Common myeloid progenitor, CD34-positive (primary cell): ENCODE data around the gene AKR1D1.
"Not testable (repeated sequence)": the region's sequence is repeated elsewhere in the genome, so short reads cannot be mapped to it uniquely, and the experiment has no call there.

ENCODE experiments used
- CTCF ChIA-PET: fragments of 350-600 bp; sonication (Branson Sonifier 250); formaldehyde crosslinking; loops from one replicate; lab custom pipeline; 2021; ENCODE audit warnings: antibody characterized with exemption; lab: Charles Lee
- POLR2A ChIA-PET: fragments of 350-600 bp; sonication (Branson Sonifier 250); formaldehyde crosslinking; loops from one replicate; lab custom pipeline; 2021; ENCODE audit warnings: antibody characterized with exemption; lab: Charles Lee
- DNase-seq, 3 donors: peaks; one replicate each; pipeline versions ENCODE4 v3.0.0 to v3.0.0-alpha.2; 2013
- H3K27ac ChIP-seq, 2 experiments: 1 replicate in 1 of 2; 2 replicates in 1 of 2; pipeline ENCODE4 v1.7.0; 2013; ENCODE audit warnings: inconsistent platforms in 2 of 2, low read length in 2 of 2, mild to moderate bottlenecking in 2 of 2, low read depth in 1 of 2, moderate library complexity in 1 of 2; ENCODE audit not compliant: severe bottlenecking in 2 of 2, insufficient read depth in 1 of 2, poor library complexity in 1 of 2
- H3K27me3 ChIP-seq, 5 experiments: replicated peaks in 2 of 5; 1 replicate in 3 of 5; 2 replicates in 2 of 5; pipeline versions ENCODE4 v1.6.1 to v1.7.0; 2013; ENCODE audit warnings: low read length in 4 of 5, mild to moderate bottlenecking in 2 of 5, moderate library complexity in 2 of 5, inconsistent platforms in 1 of 5; ENCODE audit not compliant: insufficient read depth in 5 of 5, control insufficient read depth in 4 of 5
- H3K36me3 ChIP-seq, 4 experiments: 1 replicate in 2 of 4; 2 replicates in 2 of 4; pipeline versions ENCODE4 v1.6.1 to v1.7.0; 2013; ENCODE audit warnings: low read length in 3 of 4, control low read depth in 1 of 4, mild to moderate bottlenecking in 1 of 4; ENCODE audit not compliant: control insufficient read depth in 4 of 4, insufficient read depth in 4 of 4
- H3K4me1 ChIP-seq, 4 experiments: 1 replicate in 3 of 4; 2 replicates in 1 of 4; pipeline versions ENCODE4 v1.6.1 to v1.7.1; 2013; ENCODE audit warnings: low read length in 3 of 4, mild to moderate bottlenecking in 3 of 4, control low read depth in 1 of 4, inconsistent platforms in 1 of 4, moderate library complexity in 1 of 4; ENCODE audit not compliant: control insufficient read depth in 4 of 4, insufficient read depth in 4 of 4; ENCODE audit errors: control extremely low read depth in 1 of 4
- H3K4me3 ChIP-seq, 7 experiments: 1 replicate in 4 of 7; 2 replicates in 3 of 7; pipeline versions ENCODE4 v1.5.1 to v1.7.0; 2013; ENCODE audit warnings: mild to moderate bottlenecking in 7 of 7, low read length in 6 of 7, moderate library complexity in 6 of 7, inconsistent platforms in 2 of 7, low read depth in 2 of 7, control low read depth in 1 of 7; ENCODE audit not compliant: insufficient read depth in 4 of 7, control insufficient read depth in 1 of 7; ENCODE audit errors: extremely low read depth in 1 of 7
- H3K9me3 ChIP-seq, 5 experiments: 1 replicate in 4 of 5; 2 replicates in 1 of 5; pipeline versions ENCODE4 v1.6.1 to v1.7.1; 2013; ENCODE audit warnings: low read length in 4 of 5, mild to moderate bottlenecking in 2 of 5, inconsistent platforms in 1 of 5, low read depth in 1 of 5, moderate library complexity in 1 of 5; ENCODE audit not compliant: control insufficient read depth in 4 of 5, insufficient read depth in 2 of 5; ENCODE audit errors: control extremely low read depth in 1 of 5
- WGBS: methylation state at CpG from one replicate; pipeline ENCODE4 v1.1.5; 2013; ENCODE audit not compliant: insufficient coverage; 5-methylcytosine and 5-hydroxymethylcytosine counted together

The AKR1D1 gene

DNA sequence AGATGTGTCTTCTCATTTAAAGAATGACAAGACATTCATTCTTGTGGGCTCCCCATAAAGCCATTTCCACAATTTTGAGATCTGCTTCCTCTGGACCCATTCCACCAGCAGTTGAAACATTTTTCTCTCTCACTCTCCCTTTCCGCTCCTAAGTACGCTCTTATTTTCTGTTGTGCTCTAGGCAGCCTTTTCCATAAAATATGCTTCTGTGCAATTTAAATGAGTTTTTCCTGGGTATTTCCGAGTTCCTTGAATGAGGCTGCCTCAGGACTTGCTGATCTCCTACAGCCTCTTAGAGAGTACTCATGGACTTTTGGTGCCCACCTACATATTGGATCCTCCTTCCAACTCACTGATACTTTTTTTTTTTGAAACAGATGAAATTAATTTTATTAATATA lies 23.6 kb upstream of the AKR1D1 start:
- POLR2A ChIA-PET: no interaction called here
- no peak for DNase-seq
- Histone ChIP-seq H3K4me3 (no peak overlapping the region), H3K27me3 (no peaks in the 10 kb centered on the region), H3K27ac (no peak overlapping the region), H3K9me3 (no peaks in the 10 kb centered on the region), H3K36me3 (no peaks in the 10 kb centered on the region), H3K4me1 (no peaks in the 10 kb centered on the region)
- 100% methylated on average over 1 of the region's 3 CpGs for WGBS
- CTCF ChIA-PET: no interaction called here

- CTCF ChIA-PET, H3K27ac ChIP-seq: not testable (repeated sequence)
These were observed 20.6 kb upstream of the AKR1D1 start for GRCh38 chr7:138055698-138056097.

GRCh38 chr7:138063400-138063799 lies 12.9 kb upstream of the AKR1D1 start:
- CTCF ChIA-PET: no interaction called here
- H3K27ac ChIP-seq: no peak overlapping the region
- H3K4me1 ChIP-seq: no peaks in the 10 kb centered on the region
- no peak overlapping the region for H3K4me3 ChIP-seq
- no peaks in the 10 kb centered on the region for H3K9me3 ChIP-seq
- POLR2A ChIA-PET: interaction anchor here (0.5 kb wide), 1 partner anchor 41 kb away, joined by 5 read pairs; no protein-coding TSS in a partner anchor
- no peaks in the 10 kb centered on the region for H3K36me3 ChIP-seq
- no peaks in the 10 kb centered on the region for H3K27me3 ChIP-seq
- WGBS: no CpG with 5 or more reads among the region's 2 CpGs
- no peak for DNase-seq

More at GRCh38 chr7:138055698-138056097, 20.6 kb upstream of the AKR1D1 start:
- H3K36me3 ChIP-seq, DNase-seq, H3K9me3 ChIP-seq, H3K4me1 ChIP-seq, POLR2A ChIA-PET, H3K27me3 ChIP-seq, H3K4me3 ChIP-seq: not testable (repeated sequence)
- WGBS: no CpG with 5 or more reads among the region's 4 CpGs

GRCh38 chr7:138064856-138065357 lies 11.4 kb upstream of the AKR1D1 start:
- Histone ChIP-seq H3K36me3 (no peaks in the 10 kb centered on the region), H3K9me3 (no peaks in the 10 kb centered on the region), H3K4me1 (no peaks in the 10 kb centered on the region), H3K4me3 (no peak overlapping the region), H3K27ac (no peak overlapping the region), H3K27me3 (no peaks in the 10 kb centered on the region)
- ChIA-PET POLR2A (no interaction called here), CTCF (interaction anchor here (1.4 kb wide), 1 partner anchor 21 kb away, joined by 3 read pairs; no protein-coding TSS in a partner anchor)
- no peak for DNase-seq
- 100% methylated on average over 4 of the region's 5 CpGs for WGBS

DNA sequence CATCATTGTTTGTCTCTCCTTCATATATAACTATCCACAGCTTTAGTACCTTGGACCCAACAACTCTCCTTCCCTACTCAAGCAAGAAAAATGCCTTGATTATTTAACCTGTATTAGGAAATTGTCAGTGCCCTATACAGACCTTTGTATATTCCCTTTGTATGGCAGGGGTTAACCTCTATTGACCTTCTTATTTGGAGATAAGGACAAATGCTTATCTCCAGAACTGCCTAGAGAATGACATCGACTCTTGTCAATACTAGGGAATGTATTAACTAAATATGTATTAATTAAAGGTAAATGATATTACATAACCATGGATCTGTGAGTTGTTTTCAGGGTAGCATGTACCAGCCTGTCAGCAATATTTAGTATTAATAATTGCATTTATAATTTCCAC lies 10.4 kb upstream of the AKR1D1 start:
- Histone ChIP-seq H3K9me3 (peaks cover 0 to 3% (median 0%) of the 10 kb centered on the region in 5 experiments), H3K27me3 (no peaks in the 10 kb centered on the region), H3K4me1 (no peaks in the 10 kb centered on the region), H3K27ac (no peak overlapping the region), H3K36me3 (no peaks in the 10 kb centered on the region), H3K4me3 (no peak overlapping the region)
- WGBS: no CpG with 5 or more reads among the region's 1 CpG
- CTCF ChIA-PET: interaction anchor here (1.5 kb wide), 1 partner anchor 10 kb away, joined by 3 read pairs; no protein-coding TSS in a partner anchor
- POLR2A ChIA-PET: no interaction called here
- no peak for DNase-seq

DNA sequence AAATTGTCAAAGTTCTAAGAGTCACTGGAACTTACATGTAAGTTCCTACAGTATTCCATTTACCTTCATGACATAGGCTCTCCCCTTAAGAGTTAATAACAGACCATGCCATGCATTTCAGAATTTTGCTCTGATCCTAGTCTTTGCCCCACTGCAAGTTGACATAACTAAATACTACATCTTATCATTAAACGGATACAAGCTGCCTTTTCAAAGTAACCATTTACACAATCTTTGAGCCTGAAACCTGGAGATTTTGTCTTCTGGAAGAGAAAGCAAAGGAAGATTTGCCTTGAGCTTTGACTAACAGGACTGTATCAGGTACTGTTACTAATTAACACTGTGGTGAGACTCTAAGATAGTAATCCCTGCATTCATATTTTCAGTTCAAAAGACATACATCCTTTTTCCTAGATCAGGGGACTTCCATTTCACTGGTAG lies 9.3 kb upstream of the AKR1D1 start:
- no peak overlapping the region for H3K27ac ChIP-seq
- no peak for DNase-seq
- H3K27me3 ChIP-seq: no peaks in the 10 kb centered on the region
- POLR2A ChIA-PET: no interaction called here
- WGBS: no CpG with 5 or more reads among the region's 1 CpG
- peaks cover 0 to 3% (median 0%) of the 10 kb centered on the region in 5 experiments for H3K9me3 ChIP-seq
- no peak overlapping the region for H3K4me3 ChIP-seq
- H3K36me3 ChIP-seq: no peaks in the 10 kb centered on the region
- no peaks in the 10 kb centered on the region for H3K4me1 ChIP-seq
- CTCF ChIA-PET: interaction anchor here (1.3 to 1.5 kb wide), 2 partner anchors 9 to 29 kb away, joined by 3 read pairs; no protein-coding TSS in a partner anchor

DNA sequence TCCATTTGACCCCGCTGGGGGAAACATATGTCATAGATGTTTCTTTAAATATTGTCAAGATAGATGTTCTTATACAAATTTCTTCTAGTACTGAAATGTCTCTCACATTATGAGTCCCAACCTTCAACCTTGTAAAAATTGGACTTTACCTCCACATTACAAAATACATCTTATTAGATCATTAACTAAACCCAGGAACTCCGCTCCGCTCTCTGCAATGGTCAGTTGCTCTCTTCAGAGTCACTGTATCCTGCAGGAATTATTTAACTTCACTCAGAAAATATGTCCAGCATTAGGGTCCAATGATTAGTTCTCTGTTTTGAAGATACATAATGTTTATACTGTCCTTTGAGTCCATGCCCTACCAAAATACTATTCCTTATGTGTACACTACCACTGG lies 8.5 kb upstream of the AKR1D1 start:
- Histone ChIP-seq H3K27me3 (no peaks in the 10 kb centered on the region), H3K4me3 (no peak overlapping the region), H3K4me1 (no peaks in the 10 kb centered on the region), H3K27ac (no peak overlapping the region), H3K36me3 (no peaks in the 10 kb centered on the region), H3K9me3 (peaks cover 0 to 3% (median 0%) of the 10 kb centered on the region in 5 experiments)
- WGBS: no CpG with 5 or more reads among the region's 3 CpGs
- POLR2A ChIA-PET: no interaction called here
- CTCF ChIA-PET: no interaction called here
- no peak for DNase-seq
